HG03045 (cell line): ENCODE results near the gene DYNLT2.
A peak's percentile ranks its signal among the peaks of the same experiment; 100 is the strongest.
"Not testable (repeated sequence)": the region's sequence is repeated elsewhere in the genome, so short reads cannot be mapped to it uniquely, and the experiment has no call there.

Experiments used
- ATAC-seq: cut with Tn5 transposase; IDR thresholded peaks from one replicate; pipeline ENCODE4 v1.9.1; 2021; ENCODE audit warnings: mild to moderate bottlenecking, moderate library complexity; ENCODE audit not compliant: unreplicated experiment

DYNLT2 gene

GRCh38 chr6:169701954-169702839 is 49.2 kb downstream of the DYNLT2 start, which contains the start of the genes C6orf120 and WDR27:
Gene C6orf120, plus strand, starts transcription at chr6:169702126. Its CDS starts 334 bp downstream, at chr6:169702460.
Gene WDR27, minus strand, starts transcription at chr6:169702029. Its CDS starts 13,024 bp downstream, at chr6:169689005.
- peak; percentile 96 for ATAC-seq

- ATAC-seq = peak; percentile 6
Measured at GRCh38 chr6:169701311-169701953, 49.9 kb downstream of the DYNLT2 start.

GRCh38 chr6:169700296-169700695 is 51.1 kb downstream of the DYNLT2 start:
- no peak for ATAC-seq

- ATAC-seq = not testable (repeated sequence)
Measured at GRCh38 chr6:169697115-169697514, 54.3 kb downstream of the DYNLT2 start.

GRCh38 chr6:169695131-169695530 is 56.2 kb downstream of the DYNLT2 start:
- ATAC-seq = no peak

GRCh38 chr6:169692516-169692915 is 58.9 kb downstream of the DYNLT2 start:
- ATAC-seq = no peak

GRCh38 chr6:169691260-169691659 is 60.1 kb downstream of the DYNLT2 start:
- ATAC-seq = no peak
